ENCODE data around the gene BCL11A. TPM values are rescaled to one million over a fixed set of nuclear protein-coding genes. Genes with fewer than 3 reads are reported as not detected.
A peak's percentile ranks its signal among the peaks of the same experiment; 100 is the strongest.

The BCL11A gene
- total and polyA plus RNA-seq, 2 donors from 2014 or later = 1.4 to 8.7 TPM

DNA sequence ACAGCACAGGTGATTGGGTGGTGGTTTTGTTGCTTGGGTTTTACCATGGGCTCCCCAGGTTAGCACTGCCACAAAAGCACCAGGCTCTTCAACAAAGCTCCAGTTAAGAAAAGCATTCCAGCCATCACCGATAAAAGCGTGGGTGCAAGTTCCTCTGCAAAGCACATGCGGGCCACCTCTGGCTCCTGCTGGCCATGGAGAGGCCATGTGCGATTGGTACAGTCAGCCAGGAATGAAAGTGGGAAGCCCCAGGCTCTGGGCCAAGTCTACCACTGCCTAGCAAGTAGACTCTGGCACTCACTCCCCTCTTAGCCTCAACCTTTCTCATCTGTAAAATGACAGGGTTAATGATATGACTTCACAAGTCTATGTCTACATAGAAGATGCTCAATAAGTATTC lies 36.0 kb downstream of the BCL11A start:
- Histone ChIP-seq H3K27me3 (ENCODE audit: control insufficient read depth, insufficient read depth, low read length) (no peaks in the 10 kb centered on the region), H3K9ac (ENCODE audit: low read length in 3 of 3) (no peak overlapping the region), H3K4me3 (ENCODE audit: low read length in 3 of 3) (no peak overlapping the region), H3K9me3 (ENCODE audit: control insufficient read depth in 2 of 3, insufficient read depth in 1 of 3, low read length in 3 of 3) (no peaks in the 10 kb centered on the region), H3K4me1 (ENCODE audit: control insufficient read depth in 2 of 3, insufficient read depth in 2 of 3, low read depth in 1 of 3, low read length in 3 of 3) (no peaks in the 10 kb centered on the region), H3K27ac (ENCODE audit: low read depth in 2 of 2, low read length in 2 of 2) (no peak overlapping the region), H3K36me3 (ENCODE audit: control insufficient read depth in 2 of 3, insufficient read depth in 3 of 3, low read length in 3 of 3) (no peaks in the 10 kb centered on the region)
- intact Hi-C loops (cut with DNase I) = no loop called here
- no peak for FAIRE-seq
- DNase-seq = no peak
- no peak for TF ChIP-seq CTCF (IDR thresholded peaks at IDR 0.05; ENCODE audit: borderline replicate concordance, extremely low read depth, insufficient read depth)

DNA sequence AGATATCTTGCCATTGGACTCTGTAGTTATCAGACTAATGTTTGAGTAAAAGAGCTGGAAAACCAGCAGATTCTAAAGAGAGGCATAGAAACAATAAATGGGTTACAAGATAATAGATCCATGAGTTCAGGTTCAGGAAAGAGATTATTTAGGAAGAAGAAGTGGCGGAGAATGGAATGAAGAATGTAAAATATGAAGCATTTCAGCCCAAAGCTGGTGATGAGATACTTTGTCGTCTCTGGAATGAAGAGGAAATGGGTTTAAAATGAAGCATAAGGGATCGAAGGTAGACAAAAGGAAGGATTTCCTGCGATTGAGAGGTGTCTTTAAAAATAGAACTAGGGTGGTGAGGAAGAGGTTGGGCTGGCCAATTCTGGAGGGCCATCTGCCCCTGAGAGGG lies 36.6 kb downstream of the BCL11A start:
- Histone ChIP-seq H3K9ac (ENCODE audit: low read length in 3 of 3) (no peak overlapping the region), H3K9me3 (ENCODE audit: control insufficient read depth in 2 of 3, insufficient read depth in 1 of 3, low read length in 3 of 3) (no peaks in the 10 kb centered on the region), H3K27ac (ENCODE audit: low read depth in 2 of 2, low read length in 2 of 2) (no peak overlapping the region), H3K4me3 (ENCODE audit: low read length in 3 of 3) (no peak overlapping the region), H3K27me3 (ENCODE audit: control insufficient read depth, insufficient read depth, low read length) (no peaks in the 10 kb centered on the region), H3K36me3 (ENCODE audit: control insufficient read depth in 2 of 3, insufficient read depth in 3 of 3, low read length in 3 of 3) (no peaks in the 10 kb centered on the region), H3K4me1 (ENCODE audit: control insufficient read depth in 2 of 3, insufficient read depth in 2 of 3, low read depth in 1 of 3, low read length in 3 of 3) (no peaks in the 10 kb centered on the region)
- no peak for TF ChIP-seq CTCF (IDR thresholded peaks at IDR 0.05; ENCODE audit: borderline replicate concordance, extremely low read depth, insufficient read depth)
- no peak for FAIRE-seq
- intact Hi-C loops (cut with DNase I) = no loop called here
- no peak for DNase-seq

DNA sequence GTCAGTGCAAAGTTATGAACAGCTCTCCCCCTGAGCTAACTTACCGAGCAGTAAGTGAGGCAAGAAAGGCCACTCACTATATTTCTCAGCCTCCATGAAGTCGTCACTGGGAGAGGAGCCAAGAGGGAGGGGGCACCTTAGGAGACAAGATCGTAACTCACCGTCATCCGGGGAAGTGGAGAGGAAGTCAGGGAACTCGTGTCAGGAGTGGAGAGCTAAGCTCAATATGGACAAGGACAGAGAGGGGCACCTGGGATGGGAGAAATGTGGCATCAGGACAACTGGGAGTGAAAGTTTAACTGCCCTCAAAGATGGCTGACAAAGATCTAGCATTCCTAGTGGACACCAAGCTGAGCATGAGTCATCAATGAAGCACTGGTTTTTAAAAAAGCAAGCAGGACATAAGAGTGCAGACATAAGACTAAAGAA lies 37.1 kb downstream of the BCL11A start:
- no peak overlapping the region for H3K27ac ChIP-seq (ENCODE audit: low read depth in 2 of 2, low read length in 2 of 2)
- H3K9ac ChIP-seq (ENCODE audit: low read length in 3 of 3) = no peak overlapping the region
- H3K4me3 ChIP-seq (ENCODE audit: low read length in 3 of 3) = peak overlapping the region in 2 of 3 donors; percentile 7 to 39
- no peak for TF ChIP-seq CTCF (IDR thresholded peaks at IDR 0.05; ENCODE audit: borderline replicate concordance, extremely low read depth, insufficient read depth)
- intact Hi-C loops (cut with DNase I) = no loop called here
- H3K4me1 ChIP-seq (ENCODE audit: control insufficient read depth in 2 of 3, insufficient read depth in 2 of 3, low read depth in 1 of 3, low read length in 3 of 3) = no peaks in the 10 kb centered on the region
- DNase-seq = peak in 2 of 5 donors; percentile 40 to 60
- H3K9me3 ChIP-seq (ENCODE audit: control insufficient read depth in 2 of 3, insufficient read depth in 1 of 3, low read length in 3 of 3) = no peaks in the 10 kb centered on the region
- no peaks in the 10 kb centered on the region for H3K27me3 ChIP-seq (ENCODE audit: control insufficient read depth, insufficient read depth, low read length)
- no peak for FAIRE-seq
- H3K36me3 ChIP-seq (ENCODE audit: control insufficient read depth in 2 of 3, insufficient read depth in 3 of 3, low read length in 3 of 3) = no peaks in the 10 kb centered on the region

- Histone ChIP-seq H3K36me3 (ENCODE audit: control insufficient read depth in 2 of 3, insufficient read depth in 3 of 3, low read length in 3 of 3) (no peaks in the 10 kb centered on the region), H3K27me3 (ENCODE audit: control insufficient read depth, insufficient read depth, low read length) (no peaks in the 10 kb centered on the region), H3K9ac (ENCODE audit: low read length in 3 of 3) (no peak overlapping the region), H3K4me1 (ENCODE audit: control insufficient read depth in 2 of 3, insufficient read depth in 2 of 3, low read depth in 1 of 3, low read length in 3 of 3) (no peaks in the 10 kb centered on the region), H3K27ac (ENCODE audit: low read depth in 2 of 2, low read length in 2 of 2) (no peak overlapping the region), H3K4me3 (ENCODE audit: low read length in 3 of 3) (no peak overlapping the region), H3K9me3 (ENCODE audit: control insufficient read depth in 2 of 3, insufficient read depth in 1 of 3, low read length in 3 of 3) (no peaks in the 10 kb centered on the region)
- no peak for TF ChIP-seq CTCF (IDR thresholded peaks at IDR 0.05; ENCODE audit: borderline replicate concordance, extremely low read depth, insufficient read depth)
- DNase-seq = no peak
- no peak for FAIRE-seq
- intact Hi-C loops (cut with DNase I) = no loop called here
These were observed 37.7 kb downstream of the BCL11A start for GRCh38 chr2:60515721-60516226.

Measured in kidney (tissue), 14 donors.